Skeletal muscle satellite cell (primary cell): ENCODE data around the gene CNN3. TPM values are rescaled to one million over a fixed set of nuclear protein-coding genes. Genes with fewer than 3 reads are reported as not detected.

ENCODE experiments used
- H3K27me3 ChIP-seq: 2 replicates; pipeline ENCODE4 v1.7.0; 2013; ENCODE audit warnings: low read length; ENCODE audit not compliant: control insufficient read depth, insufficient read depth
- H3K36me3 ChIP-seq: 2 replicates; pipeline ENCODE4 v1.7.0; 2013; ENCODE audit warnings: mild to moderate bottlenecking, control low read depth, low read length; ENCODE audit not compliant: insufficient read depth
- H3K4me1 ChIP-seq: 2 replicates; pipeline ENCODE4 v1.7.0; 2013; ENCODE audit warnings: low read length; ENCODE audit not compliant: control insufficient read depth, insufficient read depth
- H3K4me2 ChIP-seq: 2 replicates; pipeline ENCODE4 v1.7.0; 2013; ENCODE audit warnings: mild to moderate bottlenecking, low read length
- H3K4me3 ChIP-seq: 2 replicates; pipeline ENCODE4 v1.7.0; 2013; ENCODE audit warnings: low read length
- H3K9ac ChIP-seq: 2 replicates; pipeline ENCODE4 v1.7.0; 2013; ENCODE audit warnings: mild to moderate bottlenecking, low read depth, low read length, moderate library complexity
- H3K9me3 ChIP-seq: replicated peaks from 2 replicates; pipeline ENCODE4 v1.7.0; 2013; ENCODE audit warnings: mild to moderate bottlenecking, control low read depth, low read length
- total RNA-seq: library from RNA; depleted of rRNA; stranded (reverse); fragments of >200 nt; gene quantifications from 2 replicates; pipeline ENCODE4 v1.2.3, GENCODE V29; 2012; rRNA removed

Gene CNN3
- 103 and 111 TPM in 2 replicates for total RNA-seq

DNA sequence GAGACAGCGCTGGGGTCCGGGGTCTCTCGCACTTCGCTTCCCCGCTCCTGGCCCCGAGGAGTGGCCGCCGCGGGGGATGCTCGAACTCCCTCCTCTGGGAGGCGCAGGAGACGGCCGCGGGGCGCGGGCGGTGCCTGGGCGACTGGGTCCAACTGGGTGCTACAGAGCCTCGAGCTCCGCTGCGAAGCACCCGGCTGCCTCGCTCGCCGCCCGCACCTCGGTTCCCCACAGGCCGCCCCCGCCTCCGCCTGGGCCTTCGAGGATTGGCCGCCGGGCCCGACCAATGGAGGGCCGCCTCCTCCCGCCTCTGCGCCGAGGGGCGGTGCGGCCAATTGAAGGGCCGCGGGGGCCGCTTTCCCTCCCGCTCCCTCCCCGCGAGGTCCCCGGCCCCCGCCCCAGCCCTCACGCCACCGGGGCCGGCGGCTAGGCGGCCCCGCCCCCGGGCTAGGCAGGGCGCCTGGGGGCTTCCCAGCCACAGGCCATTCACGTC, at the start of gene CNN3:
Gene CNN3 (minus strand): TSS at position 196 of the 490 bp plus-strand sequence. CDS start 216 bp downstream, outside the sequence.
- Histone ChIP-seq H3K9me3 (no peaks in the 10 kb centered on the region), H3K9ac (peak within 1 kb of the TSS; percentile 94), H3K27me3 (no peaks in the 10 kb centered on the region), H3K36me3 (peaks cover 16% of the 10 kb centered on the region), H3K4me2 (peak within 1 kb of the TSS; percentile 83), H3K4me3 (peak within 1 kb of the TSS; percentile 84), H3K4me1 (peaks cover 43% of the 10 kb centered on the region)

DNA sequence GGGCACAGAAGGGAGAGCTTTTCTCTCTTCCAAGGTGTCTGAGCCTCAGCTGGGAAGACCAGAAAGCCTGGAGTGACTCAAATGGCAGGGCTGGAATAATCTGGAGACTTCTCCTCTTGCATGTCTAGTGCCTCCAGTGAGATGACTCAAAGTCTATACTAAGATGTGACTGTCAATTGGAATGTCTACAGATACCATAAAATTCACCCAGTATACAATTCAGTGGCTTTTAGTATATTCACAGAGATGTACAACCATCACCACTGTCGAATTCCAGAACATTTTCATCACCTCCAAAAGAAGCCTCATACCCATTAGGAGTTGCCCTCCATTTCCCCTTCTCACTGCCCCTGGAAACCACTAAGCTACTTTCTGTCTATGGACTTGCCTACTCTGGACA, 47.9 kb upstream of the CNN3 start:
- Histone ChIP-seq H3K36me3 (no peaks in the 10 kb centered on the region), H3K9me3 (no peaks in the 10 kb centered on the region), H3K4me3 (no peak overlapping the region), H3K4me2 (peak overlapping the region; percentile 30), H3K9ac (peak overlapping the region; percentile 68), H3K4me1 (peaks cover 48% of the 10 kb centered on the region), H3K27me3 (no peaks in the 10 kb centered on the region)

DNA sequence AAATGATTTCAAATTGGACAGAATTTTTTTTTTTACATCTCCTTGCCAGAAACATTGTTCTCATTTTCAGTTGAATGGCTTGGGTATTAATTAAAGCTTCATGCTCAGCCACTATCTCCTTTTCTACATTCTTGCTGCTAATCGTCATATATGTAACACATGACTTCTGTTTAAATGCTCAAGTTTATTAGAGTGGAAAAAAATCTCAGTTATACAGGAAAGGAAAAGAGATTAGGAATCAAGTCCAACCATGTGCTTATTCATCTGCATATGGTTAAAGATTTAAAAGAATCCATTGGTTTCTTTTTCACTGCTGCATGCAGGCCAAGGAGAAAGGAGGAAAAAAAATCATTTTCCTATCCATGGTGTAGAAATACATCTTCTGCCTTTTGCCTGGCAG, 47.3 kb upstream of the CNN3 start:
- Histone ChIP-seq H3K9me3 (no peaks in the 10 kb centered on the region), H3K9ac (peak overlapping the region; percentile 68), H3K36me3 (no peaks in the 10 kb centered on the region), H3K4me1 (peaks cover 47% of the 10 kb centered on the region), H3K4me3 (no peak overlapping the region), H3K4me2 (peak overlapping the region; percentile 30), H3K27me3 (no peaks in the 10 kb centered on the region)

GRCh38 chr1:94973309-94973922, 46.5 kb upstream of the CNN3 start:
- peaks cover under 1% of the 10 kb centered on the region for H3K9me3 ChIP-seq
- no peak overlapping the region for H3K4me3 ChIP-seq
- H3K4me2 ChIP-seq = no peak overlapping the region
- H3K9ac ChIP-seq = peak overlapping the region; percentile 14
- peaks cover 48% of the 10 kb centered on the region for H3K4me1 ChIP-seq
- H3K27me3 ChIP-seq = no peaks in the 10 kb centered on the region
- H3K36me3 ChIP-seq = no peaks in the 10 kb centered on the region

DNA sequence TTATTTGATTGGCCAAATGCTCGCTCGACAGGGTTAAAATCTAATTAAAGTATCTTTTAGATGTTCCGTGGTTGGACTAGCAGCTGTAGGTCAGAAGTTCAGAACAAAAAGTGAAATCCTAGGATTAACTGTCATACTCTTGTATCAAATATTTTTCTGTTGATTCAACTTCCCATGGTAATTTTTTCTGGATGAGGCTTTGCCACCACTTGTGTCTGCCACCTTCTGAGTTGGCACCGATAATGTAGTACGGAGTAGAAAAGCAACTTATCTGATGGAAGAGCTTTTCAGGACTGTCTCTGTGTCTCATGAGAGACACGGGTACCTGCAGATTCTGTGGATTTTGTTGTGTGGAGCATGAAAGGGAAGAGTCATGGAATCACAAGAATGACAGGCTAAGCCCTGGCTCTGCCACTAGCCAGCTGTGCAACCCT, 44.6 kb upstream of the CNN3 start:
- Histone ChIP-seq H3K9me3 (peaks cover 6% of the 10 kb centered on the region), H3K9ac (peak overlapping the region; percentile 73)

DNA sequence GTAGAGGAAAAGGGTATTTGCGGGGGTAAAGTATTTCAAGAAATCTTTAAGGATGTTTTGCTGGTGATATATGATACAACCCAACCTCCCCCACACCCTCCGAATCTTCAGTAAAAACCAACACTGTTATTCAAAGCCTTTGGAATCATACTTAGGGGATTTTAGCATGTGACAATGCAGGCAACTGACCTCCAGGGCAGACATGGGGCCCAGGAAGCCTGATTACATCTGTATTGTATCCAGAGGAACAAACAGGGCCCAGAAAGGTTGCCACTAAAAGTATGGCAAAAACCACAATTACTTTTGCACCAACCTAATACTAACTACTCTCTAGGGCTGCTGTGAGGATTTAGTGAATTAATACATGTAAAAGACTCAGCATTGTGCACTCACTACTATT, 43.9 kb upstream of the CNN3 start:
- peaks cover 48% of the 10 kb centered on the region for H3K4me1 ChIP-seq
- no peaks in the 10 kb centered on the region for H3K27me3 ChIP-seq
- peak overlapping the region; percentile 73 for H3K9ac ChIP-seq
- H3K9me3 ChIP-seq = peaks cover 6% of the 10 kb centered on the region
- no peaks in the 10 kb centered on the region for H3K36me3 ChIP-seq
- peak overlapping the region; percentile 8 for H3K4me3 ChIP-seq
- H3K4me2 ChIP-seq = peak overlapping the region; percentile 73

More for the DNA sequence above, 44.6 kb upstream of the CNN3 start:
- Histone ChIP-seq H3K4me3 (peak overlapping the region; percentile 17), H3K36me3 (no peaks in the 10 kb centered on the region), H3K4me1 (peaks cover 48% of the 10 kb centered on the region), H3K27me3 (no peaks in the 10 kb centered on the region), H3K4me2 (peak overlapping the region; percentile 73)

- H3K4me1 ChIP-seq = peaks cover 36% of the 10 kb centered on the region
- H3K27me3 ChIP-seq = no peaks in the 10 kb centered on the region
- H3K36me3 ChIP-seq = no peaks in the 10 kb centered on the region
- no peak overlapping the region for H3K9ac ChIP-seq
- no peak overlapping the region for H3K4me2 ChIP-seq
- H3K9me3 ChIP-seq = peaks cover 6% of the 10 kb centered on the region
- H3K4me3 ChIP-seq = no peak overlapping the region
These were observed 42.2 kb upstream of the CNN3 start for GRCh38 chr1:94969137-94969536.

GRCh38 chr1:94966033-94966432, 39.1 kb upstream of the CNN3 start:
- no peaks in the 10 kb centered on the region for H3K36me3 ChIP-seq
- peaks cover 6% of the 10 kb centered on the region for H3K9me3 ChIP-seq
- no peak overlapping the region for H3K4me3 ChIP-seq
- no peaks in the 10 kb centered on the region for H3K27me3 ChIP-seq
- no peak overlapping the region for H3K9ac ChIP-seq
- H3K4me2 ChIP-seq = no peak overlapping the region
- peaks cover 27% of the 10 kb centered on the region for H3K4me1 ChIP-seq

DNA sequence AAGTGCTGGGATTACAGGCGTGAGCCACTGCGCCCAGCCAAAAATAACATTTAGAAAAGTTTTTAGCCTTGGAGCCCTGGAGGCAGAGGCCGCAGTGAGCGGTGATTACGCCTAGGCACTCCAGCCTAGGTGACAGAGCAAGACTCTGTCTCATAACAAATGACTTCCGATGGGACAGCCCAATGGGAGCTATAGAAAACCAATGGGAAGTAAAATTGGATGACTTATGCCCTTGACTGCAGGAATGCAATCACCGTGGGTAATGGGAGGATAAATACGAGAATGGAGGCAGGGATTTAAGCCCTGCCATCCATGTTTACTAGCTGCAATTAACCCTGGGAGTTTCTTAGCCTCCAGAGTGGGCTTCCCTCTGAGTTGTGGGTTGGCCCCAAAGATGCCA, 37.0 kb upstream of the CNN3 start:
- H3K4me3 ChIP-seq = no peak overlapping the region
- no peak overlapping the region for H3K9ac ChIP-seq
- H3K27me3 ChIP-seq = no peaks in the 10 kb centered on the region
- no peak overlapping the region for H3K4me2 ChIP-seq
- H3K9me3 ChIP-seq = peaks cover 6% of the 10 kb centered on the region
- peaks cover 16% of the 10 kb centered on the region for H3K4me1 ChIP-seq
- H3K36me3 ChIP-seq = no peaks in the 10 kb centered on the region

DNA sequence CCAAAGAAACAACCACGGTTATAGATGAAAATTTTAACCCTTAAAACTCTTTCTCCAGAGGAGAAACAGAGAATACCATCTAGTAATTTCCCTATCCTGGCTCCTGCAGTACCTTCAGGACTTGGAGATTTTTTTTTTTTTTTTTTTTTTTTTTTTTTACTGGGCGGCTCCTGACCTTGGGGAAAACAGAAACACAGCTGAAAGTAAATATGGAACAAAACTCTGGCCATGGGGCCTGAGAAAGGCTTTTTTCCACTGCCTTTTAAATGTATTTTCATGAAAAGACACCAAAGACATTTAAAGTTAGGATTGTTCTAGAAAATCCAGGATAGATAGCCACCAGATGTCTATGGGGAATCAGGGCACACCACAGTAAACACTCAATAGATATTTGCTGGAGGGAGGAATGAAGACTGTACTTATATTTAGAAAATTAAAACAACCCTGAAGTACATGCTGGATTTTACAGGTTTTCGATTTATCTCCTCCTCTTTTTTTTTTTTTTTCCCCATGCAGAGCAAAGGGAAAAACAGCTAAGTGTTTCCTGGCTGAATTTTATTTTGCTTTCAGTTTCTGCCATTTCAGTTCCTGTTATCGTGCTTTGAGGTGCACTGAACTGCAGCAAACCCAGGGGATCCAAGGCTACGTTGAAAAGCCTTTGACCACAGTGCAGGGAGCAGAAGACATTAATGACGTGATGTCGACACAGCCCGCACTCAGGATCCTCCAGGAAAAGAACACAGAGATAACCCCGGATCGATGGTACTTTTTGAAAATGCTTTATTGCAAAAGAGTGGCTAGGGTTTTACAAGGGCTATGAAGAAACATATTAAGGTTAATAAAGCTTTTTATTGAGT, 35.7 kb upstream of the CNN3 start:
- H3K4me2 ChIP-seq = peak overlapping the region; percentile 95
- peak overlapping the region; percentile 84 for H3K9ac ChIP-seq
- H3K36me3 ChIP-seq = no peaks in the 10 kb centered on the region
- no peaks in the 10 kb centered on the region for H3K27me3 ChIP-seq
- H3K9me3 ChIP-seq = no peaks in the 10 kb centered on the region
- H3K4me3 ChIP-seq = peak overlapping the region; percentile 71
- H3K4me1 ChIP-seq = peaks cover 16% of the 10 kb centered on the region

DNA sequence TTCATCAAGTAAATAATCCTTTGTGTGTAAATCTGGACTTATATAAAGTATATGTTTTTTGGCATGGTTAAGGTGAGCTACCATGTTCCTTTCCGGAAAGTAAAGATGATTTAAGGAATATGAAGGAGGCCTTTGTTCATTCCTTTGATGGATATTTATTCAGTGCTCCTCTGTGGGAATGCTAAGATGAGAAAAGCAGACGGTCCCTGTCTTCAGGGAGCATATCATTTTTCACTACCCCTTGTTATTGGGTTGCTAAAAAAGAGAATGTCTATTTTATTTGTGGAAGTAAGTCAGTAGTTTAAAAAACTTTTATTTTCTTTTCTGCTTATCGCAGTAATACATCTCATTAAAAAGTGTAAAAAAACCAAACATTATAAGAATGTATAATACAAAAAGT, 35.1 kb upstream of the CNN3 start:
- H3K9me3 ChIP-seq = no peaks in the 10 kb centered on the region
- peak overlapping the region; percentile 84 for H3K9ac ChIP-seq
- peaks cover 16% of the 10 kb centered on the region for H3K4me1 ChIP-seq
- H3K27me3 ChIP-seq = no peaks in the 10 kb centered on the region
- peak overlapping the region; percentile 95 for H3K4me2 ChIP-seq
- no peaks in the 10 kb centered on the region for H3K36me3 ChIP-seq
- H3K4me3 ChIP-seq = no peak overlapping the region
